GM19043 (cell line): ENCODE measurements around the gene CADM2.
"Not testable (repeated sequence)": the region's sequence is repeated elsewhere in the genome, so short reads cannot be mapped to it uniquely, and the experiment has no call there.

ENCODE experiments used
- ATAC-seq: cut with Tn5 transposase; IDR thresholded peaks from one replicate; pipeline ENCODE4 v1.9.1; 2021; ENCODE audit warnings: low read depth; ENCODE audit not compliant: unreplicated experiment

CADM2 gene

DNA sequence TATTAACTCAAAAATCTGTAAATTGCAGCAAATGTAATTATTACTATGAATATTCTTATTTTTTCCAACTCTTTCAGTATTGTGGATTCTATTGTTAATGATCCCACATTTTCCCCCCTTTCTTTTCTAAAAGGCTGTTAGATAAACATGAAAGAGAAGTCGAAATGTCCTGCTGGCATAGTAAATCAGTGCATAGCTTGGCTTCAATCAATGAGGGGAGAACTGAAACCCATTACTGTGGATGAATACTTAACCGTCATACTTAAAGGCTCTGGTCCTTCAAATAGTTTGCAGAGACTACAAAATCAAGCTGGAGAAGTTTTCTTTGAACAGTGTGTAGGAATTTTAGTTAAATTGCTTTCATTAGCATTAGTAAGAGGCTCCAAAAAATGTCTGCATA lies 667.9 kb downstream of the CADM2 start:
- no peak for ATAC-seq

- no peak for ATAC-seq
Observed at GRCh38 chr3:85627932-85628331, 669.1 kb downstream of the CADM2 start.

DNA sequence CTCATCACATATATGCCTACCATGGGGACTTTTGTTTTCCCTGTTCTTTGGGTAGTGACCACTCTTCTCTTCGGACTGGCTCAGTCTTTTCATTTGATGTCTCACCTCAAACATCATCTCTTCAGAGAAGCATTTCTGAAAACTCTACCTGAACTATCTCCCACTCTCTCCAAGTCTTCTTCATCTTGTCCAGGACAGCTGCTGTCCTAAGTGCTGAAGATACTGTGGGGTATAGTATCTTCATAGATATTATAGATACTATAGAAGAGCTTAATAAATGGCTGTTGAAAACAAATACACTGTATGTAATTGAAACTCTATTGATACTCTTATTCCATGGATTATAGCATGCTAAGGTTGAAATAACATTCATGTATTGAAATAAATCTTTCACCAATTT lies 672.3 kb downstream of the CADM2 start:
- no peak for ATAC-seq

DNA sequence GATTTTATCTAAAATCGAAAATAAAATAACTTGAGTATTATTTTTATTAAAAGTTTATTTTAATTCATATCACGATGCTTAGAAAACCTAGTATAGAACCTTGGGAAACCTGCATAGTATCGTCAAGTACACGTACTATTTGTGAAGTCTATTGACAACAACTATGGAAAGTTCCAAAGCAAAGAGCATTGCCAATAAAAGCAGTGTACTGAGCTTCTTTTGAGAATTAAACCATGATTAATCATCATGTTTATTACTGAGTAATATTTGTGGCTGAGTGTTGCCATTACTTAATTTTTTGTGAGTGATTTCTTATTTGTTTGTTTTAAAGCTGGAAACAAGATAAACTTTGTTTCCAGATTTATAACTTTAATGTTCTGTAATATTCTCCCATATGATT lies 674.1 kb downstream of the CADM2 start:
- no peak for ATAC-seq

DNA sequence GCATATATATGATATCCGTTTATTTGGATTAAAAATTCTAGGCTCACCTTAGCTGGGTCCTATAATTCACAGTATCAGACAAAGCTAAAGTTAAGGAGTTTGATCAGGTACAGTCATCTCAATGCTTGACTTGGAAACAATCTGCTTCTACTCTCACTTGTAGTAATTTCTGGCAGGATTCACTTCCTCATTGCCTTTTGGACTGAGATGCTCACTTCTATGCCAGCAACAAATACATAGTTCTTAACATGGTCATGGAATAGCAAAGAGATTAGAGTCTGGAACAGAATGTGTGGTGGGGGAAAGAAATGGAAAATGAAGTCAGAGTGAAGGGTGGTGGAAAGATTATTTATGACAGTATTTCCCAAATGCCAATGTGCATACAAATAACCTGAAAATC lies 693.6 kb downstream of the CADM2 start:
- ATAC-seq = no peak

GRCh38 chr3:85660451-85660850 lies 701.7 kb downstream of the CADM2 start:
- no peak for ATAC-seq

DNA sequence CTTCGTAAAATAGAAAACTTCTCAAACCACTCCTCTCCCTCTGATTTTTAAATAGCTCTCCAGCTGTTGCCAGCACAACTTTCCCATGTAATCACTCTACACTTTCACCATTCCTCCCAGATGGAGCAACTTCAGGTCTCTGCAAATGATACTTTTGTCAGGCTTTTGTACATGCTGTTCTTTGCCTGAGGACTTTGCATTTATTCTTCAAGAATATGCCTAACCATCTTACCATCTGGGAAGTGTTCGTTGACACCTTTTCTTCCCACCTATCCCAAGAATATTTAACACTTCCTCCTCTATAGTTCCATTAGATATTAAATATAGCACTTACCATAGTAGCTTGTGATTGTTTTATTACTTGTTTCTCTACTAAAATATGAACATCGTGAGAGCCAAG lies 703.7 kb downstream of the CADM2 start:
- no peak for ATAC-seq

DNA sequence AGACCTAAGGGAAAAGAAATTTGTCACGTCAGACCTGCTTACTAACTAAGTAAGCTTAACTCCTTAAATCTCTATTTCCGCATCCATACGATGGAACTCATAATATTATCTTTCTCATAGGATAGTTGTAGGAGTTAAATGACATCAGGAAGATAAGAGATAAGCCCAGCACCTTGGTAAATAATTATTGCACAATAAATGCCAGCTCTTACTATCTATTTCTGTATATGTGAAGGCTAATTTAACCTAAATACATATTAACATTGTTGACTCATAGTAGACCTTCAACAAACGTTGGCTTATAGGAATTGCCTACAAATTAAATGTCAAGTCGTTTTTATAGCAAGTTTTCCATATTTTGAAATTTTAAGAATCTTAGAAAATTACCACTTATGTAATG lies 709.0 kb downstream of the CADM2 start:
- no peak for ATAC-seq

DNA sequence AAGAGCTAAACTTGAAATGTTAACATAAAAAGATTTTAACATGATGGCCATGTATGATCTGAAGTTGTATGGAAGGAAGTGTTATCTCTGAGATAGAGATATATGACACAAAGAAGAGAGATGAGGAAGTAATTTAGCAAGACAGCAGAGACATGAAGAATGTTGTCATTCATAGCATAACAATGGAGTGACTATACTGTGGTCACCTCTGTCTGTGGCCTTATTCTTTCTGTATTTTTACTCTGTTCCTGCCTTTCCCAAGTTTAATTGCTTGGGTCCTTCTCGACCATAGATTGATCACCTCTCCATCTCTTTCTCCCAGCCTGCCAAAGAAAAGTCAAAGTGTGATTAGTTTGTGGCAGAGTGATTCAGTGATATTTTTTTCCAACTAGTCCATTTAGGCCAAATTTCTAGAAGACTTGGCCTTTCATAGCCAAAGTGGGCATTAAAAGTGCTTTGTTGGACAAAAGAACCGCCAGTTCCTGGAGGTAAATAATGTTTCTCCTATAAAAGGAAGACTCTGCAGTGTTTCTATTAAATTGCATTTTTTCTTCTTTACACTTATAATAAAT lies 711.9 kb downstream of the CADM2 start:
- ATAC-seq = no peak

DNA sequence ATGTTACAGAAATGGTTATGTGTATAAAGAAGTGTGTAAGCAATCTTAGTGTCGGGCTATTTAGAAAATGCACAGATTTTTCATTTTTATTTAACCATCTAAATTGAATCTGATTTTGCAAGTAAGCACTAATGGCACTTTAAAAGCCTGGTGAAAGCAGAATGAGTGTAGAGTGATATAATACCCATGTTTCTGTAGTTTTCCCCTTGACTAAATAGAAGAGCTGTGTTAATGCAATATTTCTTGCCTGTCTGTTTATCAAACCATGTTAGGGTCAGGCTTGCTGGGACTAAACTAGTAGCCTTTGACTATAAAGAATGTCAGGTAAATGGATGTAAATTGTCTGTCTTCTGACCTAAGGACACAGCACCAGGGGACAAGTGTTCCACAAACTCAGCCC lies 714.0 kb downstream of the CADM2 start:
- ATAC-seq = no peak

DNA sequence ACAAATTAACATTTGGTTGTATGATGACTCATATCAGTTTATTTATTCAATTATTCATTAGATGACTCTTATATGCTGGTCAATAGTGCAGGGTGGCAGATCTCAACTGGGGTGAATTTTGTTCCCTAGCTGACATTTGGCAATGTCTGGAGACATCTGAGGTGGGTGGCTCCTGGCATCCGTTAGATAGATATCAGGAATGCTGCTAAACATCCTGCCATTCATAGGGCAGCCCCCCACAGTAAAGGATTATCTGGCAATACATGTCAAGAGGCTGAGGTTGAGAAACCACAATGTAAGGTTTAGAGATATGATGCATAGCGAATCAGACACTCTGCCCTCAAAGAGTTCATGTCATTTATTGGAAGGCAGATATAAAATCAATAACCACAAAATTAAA lies 719.9 kb downstream of the CADM2 start:
- ATAC-seq = no peak

- ATAC-seq = no peak
Observed at GRCh38 chr3:85681906-85682305, 723.1 kb downstream of the CADM2 start.

DNA sequence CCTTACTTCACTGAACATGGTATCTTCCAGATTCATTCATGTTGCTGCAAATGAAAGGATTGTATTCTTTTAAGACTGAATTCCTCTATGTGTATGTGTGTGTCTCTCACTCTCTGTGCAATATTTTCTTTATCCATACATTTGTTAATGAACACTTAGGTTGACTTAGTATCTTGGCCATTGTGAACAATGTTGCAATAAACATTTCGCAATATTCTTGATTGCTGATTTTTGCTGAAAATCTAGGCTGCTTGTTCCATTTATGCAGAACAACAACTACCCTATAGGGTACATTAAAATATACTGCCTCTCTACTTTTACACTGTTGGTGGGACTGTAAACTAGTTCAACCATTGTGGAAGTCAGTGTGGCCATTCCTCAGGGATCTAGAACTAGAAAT lies 732.4 kb downstream of the CADM2 start:
- ATAC-seq = no peak

DNA sequence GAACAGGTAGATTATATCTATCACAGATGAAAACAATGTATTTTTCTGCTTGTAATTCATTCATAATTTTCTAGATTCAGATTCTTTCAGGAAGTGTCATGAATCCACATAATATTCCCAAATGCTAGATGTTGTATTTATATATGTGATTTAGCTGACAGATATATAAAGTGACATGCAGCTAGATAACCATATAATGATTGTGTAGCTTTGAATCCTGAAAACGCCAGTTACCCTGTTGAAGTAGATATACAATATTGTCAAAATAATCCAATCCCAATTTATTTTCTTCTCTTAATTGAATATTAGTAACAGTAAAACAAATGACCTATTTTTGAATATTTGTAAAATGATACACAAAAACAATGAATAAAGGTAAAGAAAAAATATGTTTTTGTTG lies 738.4 kb downstream of the CADM2 start:
- no peak for ATAC-seq

- no peak for ATAC-seq
Observed at GRCh38 chr3:85706130-85706529, 747.3 kb downstream of the CADM2 start.

DNA sequence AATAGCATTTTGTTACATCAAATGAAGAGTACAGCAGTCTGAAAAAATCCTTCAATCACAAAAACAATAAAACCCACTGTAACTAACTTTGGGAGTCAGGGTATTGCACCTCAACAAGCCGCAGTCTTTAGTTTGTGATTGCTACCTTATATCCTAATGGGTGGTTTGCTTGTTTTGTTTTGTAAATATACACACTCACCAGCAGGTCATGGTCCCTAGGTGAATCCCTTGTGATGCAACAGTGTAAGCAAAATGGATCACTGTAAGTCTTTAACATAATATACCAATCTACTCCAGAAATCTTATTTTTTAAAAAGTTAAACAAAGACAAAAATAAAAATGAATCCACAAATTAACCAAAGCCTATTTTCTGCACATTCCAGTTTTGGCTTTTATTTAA lies 749.5 kb downstream of the CADM2 start:
- ATAC-seq = not testable (repeated sequence)

GRCh38 chr3:85709346-85709892 lies 750.6 kb downstream of the CADM2 start:
- ATAC-seq = no peak

GRCh38 chr3:85710490-85710889 lies 751.7 kb downstream of the CADM2 start:
- no peak for ATAC-seq

DNA sequence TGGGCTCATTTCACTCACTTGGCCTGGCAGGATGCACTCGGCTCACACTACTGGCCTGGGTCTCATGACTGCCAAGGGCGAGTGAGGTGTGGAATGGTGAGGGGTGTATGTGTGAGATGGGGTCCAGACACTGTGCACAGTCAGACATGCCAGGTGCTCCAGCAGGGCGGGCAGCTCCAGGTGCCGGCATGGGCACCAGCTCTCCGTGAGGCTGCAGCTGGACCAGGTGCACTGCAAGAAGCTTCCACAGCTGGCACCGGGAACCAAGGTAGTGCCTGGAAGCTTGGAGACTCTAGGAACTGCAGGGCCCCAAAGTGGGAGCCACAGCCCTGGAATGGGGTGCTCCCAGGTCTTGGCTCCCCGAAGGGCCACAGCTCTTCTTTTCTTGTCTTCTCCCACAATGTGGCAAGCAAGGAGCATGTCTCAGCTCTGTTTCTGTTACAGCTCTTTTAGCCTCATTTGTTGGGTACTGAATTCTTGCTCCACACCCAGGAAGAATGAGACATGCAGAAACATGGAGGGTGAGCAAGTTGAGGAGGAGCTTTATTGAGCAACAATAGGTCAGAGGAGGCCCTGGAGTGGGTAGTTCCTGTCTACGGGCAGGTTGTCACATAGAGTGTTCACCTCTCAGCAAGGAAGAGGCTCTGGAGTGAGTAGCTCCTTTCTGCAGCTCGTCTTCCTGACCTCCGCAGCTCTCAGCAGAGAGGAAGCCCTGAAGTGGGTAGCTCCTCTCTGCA lies 762.8 kb downstream of the CADM2 start:
- no peak for ATAC-seq

GRCh38 chr3:85725809-85726208 lies 767.0 kb downstream of the CADM2 start:
- ATAC-seq = no peak

DNA sequence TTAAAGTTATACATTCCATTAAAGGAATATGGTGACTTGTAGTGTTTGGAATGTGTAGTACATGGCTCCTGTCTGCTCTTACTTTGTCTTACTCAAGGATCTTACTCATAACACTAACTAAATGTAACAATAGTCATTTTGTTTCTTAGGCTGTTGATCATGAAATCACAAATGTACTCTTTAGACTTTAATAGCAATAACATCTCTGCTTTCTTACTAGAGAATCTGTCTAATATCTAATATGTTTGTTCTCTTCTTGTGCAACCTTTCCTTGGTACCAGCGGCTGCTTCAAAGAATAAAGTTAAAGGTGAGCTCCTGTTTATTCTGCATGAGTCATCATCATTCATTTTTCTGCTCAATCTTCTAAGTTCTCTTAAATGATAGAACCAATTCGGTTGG lies 767.5 kb downstream of the CADM2 start:
- no peak for ATAC-seq

GRCh38 chr3:85737846-85738245 lies 779.1 kb downstream of the CADM2 start:
- ATAC-seq = no peak
